ENCODE measurements around the gene MRPS34.

- TF ChIP-seq POLR2A (IDR thresholded peaks at IDR 0.05): no peak
- TF ChIP-seq CTCF (IDR thresholded peaks at IDR 0.05): no peak
Measured at GRCh38 chr16:1816396-1817275, 43.7 kb upstream of the MRPS34 start.
